Measurements from ENCODE around the gene DHDH.

The DHDH gene

GRCh38 chr19:48947258-48947542 lies 13.7 kb downstream of the DHDH start:
- TF ChIP-seq FOXP2 (optimal IDR thresholded peaks at IDR 0.05; ENCODE audit: borderline replicate concordance, extremely low read depth, extremely low read length, insufficient read depth) = no peak
- TF ChIP-seq POLR2AphosphoS5 (IDR thresholded peaks at IDR 0.05; ENCODE audit: low read depth, low read length) = no peak

DNA sequence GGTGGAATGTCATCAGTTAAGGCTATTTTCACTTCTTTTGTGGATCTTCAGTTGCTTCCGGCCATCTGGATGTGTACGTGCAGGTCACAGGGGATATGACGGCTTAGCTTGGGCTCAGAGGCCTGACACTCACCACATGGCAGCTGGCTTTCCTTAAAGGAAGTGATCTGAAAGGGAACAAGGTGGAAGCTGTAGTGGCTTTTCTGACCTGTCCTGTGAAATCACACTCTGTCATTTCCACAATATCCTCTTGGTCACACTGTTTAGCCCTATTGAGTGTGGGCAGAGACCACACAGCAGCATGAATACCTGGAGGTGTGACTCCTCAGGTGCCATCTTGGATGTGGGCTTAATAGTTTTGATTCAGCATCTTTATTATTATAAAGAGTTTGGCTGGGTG lies 16.7 kb downstream of the DHDH start:
- TF ChIP-seq TAF1 (IDR thresholded peaks at IDR 0.05; ENCODE audit: borderline replicate concordance, insufficient read depth, low read length) (no peak), SIN3A (IDR thresholded peaks at IDR 0.05; ENCODE audit: borderline replicate concordance, insufficient read depth, low read length) (no peak), POLR2AphosphoS5 (IDR thresholded peaks at IDR 0.05; ENCODE audit: low read depth, low read length) (no peak), REST (IDR thresholded peaks at IDR 0.05; ENCODE audit: insufficient read depth in 1 of 2, low read depth in 2 of 2, low read length in 2 of 2) (no peak), FOXP2 (optimal IDR thresholded peaks at IDR 0.05; ENCODE audit: borderline replicate concordance, extremely low read depth, extremely low read length, insufficient read depth) (no peak)

- TF ChIP-seq TAF1 (IDR thresholded peaks at IDR 0.05; ENCODE audit: borderline replicate concordance, insufficient read depth, low read length) (no peak), REST (IDR thresholded peaks at IDR 0.05; ENCODE audit: insufficient read depth in 1 of 2, low read depth in 2 of 2, low read length in 2 of 2) (no peak), POLR2AphosphoS5 (IDR thresholded peaks at IDR 0.05; ENCODE audit: low read depth, low read length) (no peak), FOXP2 (optimal IDR thresholded peaks at IDR 0.05; ENCODE audit: borderline replicate concordance, extremely low read depth, extremely low read length, insufficient read depth) (no peak), SIN3A (IDR thresholded peaks at IDR 0.05; ENCODE audit: borderline replicate concordance, insufficient read depth, low read length) (no peak; the same call in 1 of the 2 replicates)
These were observed 17.5 kb downstream of the DHDH start for GRCh38 chr19:48950830-48951519.

GRCh38 chr19:48953141-48953540 lies 19.6 kb downstream of the DHDH start:
- no peak for TF ChIP-seq FOXP2 (optimal IDR thresholded peaks at IDR 0.05; ENCODE audit: borderline replicate concordance, extremely low read depth, extremely low read length, insufficient read depth)
- TF ChIP-seq REST (IDR thresholded peaks at IDR 0.05; ENCODE audit: insufficient read depth in 1 of 2, low read depth in 2 of 2, low read length in 2 of 2) = no peak
- TF ChIP-seq POLR2AphosphoS5 (IDR thresholded peaks at IDR 0.05; ENCODE audit: low read depth, low read length) = no peak
- no peak for TF ChIP-seq TAF1 (IDR thresholded peaks at IDR 0.05; ENCODE audit: borderline replicate concordance, insufficient read depth, low read length)
- no peak for TF ChIP-seq SIN3A (IDR thresholded peaks at IDR 0.05; ENCODE audit: borderline replicate concordance, insufficient read depth, low read length)

DNA sequence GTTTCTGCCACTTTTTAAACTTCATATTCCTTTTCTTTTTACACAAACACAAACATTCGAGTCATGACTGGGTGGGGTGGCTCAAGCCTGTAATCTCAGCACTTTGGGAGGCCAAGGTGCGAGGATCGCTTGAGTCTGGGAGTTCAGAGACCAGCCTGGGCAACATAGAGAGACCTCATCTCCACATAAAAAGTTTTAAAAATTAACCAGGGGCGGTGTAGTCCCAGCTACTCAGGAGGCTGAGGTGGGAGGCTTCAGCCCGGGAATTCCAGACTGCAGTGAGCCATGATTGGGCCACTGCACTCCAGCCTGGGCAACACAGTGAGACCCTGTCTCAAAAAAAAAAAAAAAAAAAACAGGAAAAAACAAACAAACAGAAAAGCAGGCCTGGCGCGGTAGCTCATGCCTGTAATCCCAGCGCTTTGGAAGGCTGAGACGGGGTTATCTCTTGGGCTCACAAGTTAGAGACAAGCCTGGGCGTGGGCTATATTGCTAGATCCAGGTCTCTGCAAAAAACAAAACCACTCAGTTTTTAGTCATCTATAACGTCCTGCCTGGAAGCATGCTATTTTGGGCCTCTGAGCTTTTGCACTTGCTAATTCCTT lies 20.6 kb downstream of the DHDH start:
- TF ChIP-seq SIN3A (IDR thresholded peaks at IDR 0.05; ENCODE audit: borderline replicate concordance, insufficient read depth, low read length) = no peak
- TF ChIP-seq TAF1 (IDR thresholded peaks at IDR 0.05; ENCODE audit: borderline replicate concordance, insufficient read depth, low read length) = no peak
- TF ChIP-seq FOXP2 (optimal IDR thresholded peaks at IDR 0.05; ENCODE audit: borderline replicate concordance, extremely low read depth, extremely low read length, insufficient read depth) = no peak
- no peak for TF ChIP-seq REST (IDR thresholded peaks at IDR 0.05; ENCODE audit: insufficient read depth in 1 of 2, low read depth in 2 of 2, low read length in 2 of 2)
- no peak for TF ChIP-seq POLR2AphosphoS5 (IDR thresholded peaks at IDR 0.05; ENCODE audit: low read depth, low read length)
